ENCODE measurements around the gene SAMM50.

Gene SAMM50

DNA sequence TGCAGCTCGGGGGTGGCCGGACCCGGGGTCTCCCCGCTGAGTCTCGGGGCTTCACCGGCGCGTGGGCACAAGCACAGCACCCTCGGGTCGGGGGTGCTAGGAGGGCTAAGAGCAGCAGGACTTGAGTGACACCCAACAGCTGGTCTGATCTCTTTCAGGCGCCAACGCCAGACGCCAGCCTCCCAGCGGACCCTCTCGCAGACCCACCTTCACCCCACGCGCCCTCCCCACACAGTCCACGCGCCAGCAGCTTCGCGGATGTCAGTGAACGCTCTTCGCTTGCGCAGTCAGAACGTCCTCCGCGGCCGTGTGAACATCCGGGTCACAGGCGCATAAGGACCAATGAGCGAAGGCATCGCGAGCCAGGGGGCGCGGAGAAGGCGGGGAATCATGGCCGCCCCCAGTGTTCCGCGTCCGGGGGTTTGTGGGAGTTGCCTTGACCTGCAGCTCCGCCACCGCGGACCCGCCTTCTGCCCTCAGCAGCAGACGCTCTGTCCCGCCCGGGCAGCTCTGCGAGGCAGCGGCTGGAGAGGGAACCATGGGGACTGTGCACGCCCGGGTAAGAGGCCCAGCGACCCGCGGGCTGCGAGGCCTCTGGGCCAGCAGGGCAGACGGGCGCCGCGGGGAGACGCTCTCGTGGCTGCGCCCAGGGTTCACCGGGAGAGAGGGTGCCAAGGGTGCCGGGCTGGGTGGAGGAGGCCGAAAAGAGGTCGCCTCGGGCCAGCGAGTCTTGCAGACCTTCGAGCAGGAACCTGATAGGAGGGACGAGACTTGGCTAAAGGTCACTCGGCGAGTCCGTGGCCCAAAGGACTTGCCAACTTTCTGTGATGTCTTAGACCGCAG, at the start of gene SAMM50:
Gene SAMM50 (plus strand): TSS at position 403 of the 843 bp plus-strand sequence. CDS start 136 bp downstream, at position 539.
- DNase-seq = peak; percentile 93

DNA sequence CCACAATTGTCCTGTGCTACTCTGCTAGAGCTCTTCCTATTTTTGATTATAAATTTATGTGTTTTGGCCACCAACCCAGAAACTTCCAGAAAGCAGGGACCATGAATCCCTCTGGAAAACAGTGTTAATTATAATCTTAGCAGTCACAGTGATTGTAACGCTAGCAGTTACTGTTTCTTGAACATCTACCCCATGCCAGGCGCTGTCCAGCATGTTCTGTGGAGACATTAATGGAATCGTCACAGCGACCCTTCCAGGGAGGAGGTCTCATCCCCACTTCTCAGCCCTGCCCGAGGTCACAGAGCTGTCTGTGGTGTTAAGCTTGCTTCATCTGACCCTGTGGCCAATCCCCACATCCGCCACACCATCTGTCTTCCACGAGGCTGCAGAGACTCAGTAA, 49.6 kb upstream of the SAMM50 start:
- no peak for DNase-seq

DNA sequence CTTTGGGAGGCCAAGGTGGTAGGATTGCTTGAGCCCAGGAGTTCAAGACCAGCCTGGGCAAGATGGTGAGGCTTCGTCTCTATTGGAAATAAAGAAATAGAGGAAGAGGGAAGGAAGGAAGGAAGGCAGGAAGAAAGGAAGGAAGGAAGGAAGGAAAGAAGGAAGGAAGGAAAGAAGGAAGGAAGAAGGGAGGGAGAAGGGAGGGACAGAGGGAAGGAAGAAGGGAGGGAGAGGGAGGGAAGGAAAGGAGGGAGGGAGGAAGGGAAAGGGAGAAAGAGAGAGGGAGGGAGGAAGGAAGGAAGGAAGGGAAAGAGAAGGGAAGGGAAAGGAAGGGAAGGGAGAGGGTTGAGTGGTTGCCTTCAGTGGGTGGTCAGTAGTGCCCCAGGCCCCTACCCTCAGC, 45.5 kb upstream of the SAMM50 start:
- DNase-seq = no peak

DNA sequence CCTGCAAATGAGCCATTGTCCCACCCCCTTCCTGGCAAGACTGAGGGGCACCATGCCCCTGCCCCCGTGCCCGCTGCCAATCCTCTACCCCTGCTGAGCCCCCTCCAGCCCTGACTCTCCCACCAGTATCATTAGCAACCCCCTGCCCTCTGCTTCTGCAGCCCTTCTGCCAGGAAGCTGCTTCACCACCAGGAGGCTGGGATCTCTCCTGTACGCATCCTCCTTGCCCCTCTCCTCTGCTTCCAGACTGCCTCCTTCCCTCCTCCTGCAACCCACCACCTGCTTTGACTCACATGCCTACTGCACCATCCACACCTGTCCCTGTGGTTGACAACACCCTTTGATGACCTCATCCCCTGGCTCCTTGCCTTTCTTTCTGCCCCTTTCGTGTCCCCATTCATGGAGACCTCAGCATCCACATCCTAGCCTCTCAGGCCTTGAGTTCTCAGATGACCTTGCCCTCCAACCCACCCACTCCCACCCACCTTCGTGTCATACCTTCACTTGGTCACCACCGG, 45.0 kb upstream of the SAMM50 start:
- DNase-seq = no peak

DNA sequence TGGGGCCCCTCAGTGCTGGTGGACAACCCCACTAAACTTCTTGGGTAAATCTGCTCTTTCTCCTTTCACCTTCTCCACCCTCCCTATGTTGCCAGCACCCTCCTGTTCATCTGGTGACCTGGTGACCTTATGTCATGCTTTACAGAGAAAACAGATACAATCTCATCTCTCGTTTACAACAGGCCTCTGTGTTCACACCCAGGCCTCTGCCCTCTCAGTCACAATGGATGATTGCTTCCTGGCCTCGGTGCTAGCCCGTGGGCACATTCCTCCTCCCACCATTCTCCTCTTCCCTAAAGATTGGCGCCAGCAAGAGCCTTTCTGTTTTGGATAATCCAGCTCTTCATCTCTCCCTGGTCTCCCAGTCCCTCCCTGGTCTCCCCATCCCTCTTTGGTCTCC, 43.9 kb upstream of the SAMM50 start:
- DNase-seq = no peak

DNA sequence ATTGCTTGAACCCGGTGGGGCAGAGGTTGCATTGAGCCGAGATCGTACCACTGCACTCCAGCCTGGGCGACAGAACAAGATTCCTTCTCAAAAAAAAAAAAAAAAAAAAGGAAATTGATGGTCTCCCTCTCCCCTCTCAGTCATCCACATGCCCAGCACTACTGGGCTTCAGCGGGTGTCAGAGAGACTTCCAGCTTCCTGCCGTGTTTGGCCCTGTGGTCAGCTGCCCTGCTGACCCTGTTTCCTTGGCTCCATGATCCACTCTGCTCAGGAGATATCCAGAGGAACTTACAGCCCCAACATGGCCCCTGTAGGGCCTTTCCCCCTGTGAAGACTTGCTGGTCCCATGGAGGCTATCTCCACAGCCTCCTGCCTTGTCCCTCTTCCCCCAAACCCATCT, 37.7 kb upstream of the SAMM50 start:
- DNase-seq = no peak

DNA sequence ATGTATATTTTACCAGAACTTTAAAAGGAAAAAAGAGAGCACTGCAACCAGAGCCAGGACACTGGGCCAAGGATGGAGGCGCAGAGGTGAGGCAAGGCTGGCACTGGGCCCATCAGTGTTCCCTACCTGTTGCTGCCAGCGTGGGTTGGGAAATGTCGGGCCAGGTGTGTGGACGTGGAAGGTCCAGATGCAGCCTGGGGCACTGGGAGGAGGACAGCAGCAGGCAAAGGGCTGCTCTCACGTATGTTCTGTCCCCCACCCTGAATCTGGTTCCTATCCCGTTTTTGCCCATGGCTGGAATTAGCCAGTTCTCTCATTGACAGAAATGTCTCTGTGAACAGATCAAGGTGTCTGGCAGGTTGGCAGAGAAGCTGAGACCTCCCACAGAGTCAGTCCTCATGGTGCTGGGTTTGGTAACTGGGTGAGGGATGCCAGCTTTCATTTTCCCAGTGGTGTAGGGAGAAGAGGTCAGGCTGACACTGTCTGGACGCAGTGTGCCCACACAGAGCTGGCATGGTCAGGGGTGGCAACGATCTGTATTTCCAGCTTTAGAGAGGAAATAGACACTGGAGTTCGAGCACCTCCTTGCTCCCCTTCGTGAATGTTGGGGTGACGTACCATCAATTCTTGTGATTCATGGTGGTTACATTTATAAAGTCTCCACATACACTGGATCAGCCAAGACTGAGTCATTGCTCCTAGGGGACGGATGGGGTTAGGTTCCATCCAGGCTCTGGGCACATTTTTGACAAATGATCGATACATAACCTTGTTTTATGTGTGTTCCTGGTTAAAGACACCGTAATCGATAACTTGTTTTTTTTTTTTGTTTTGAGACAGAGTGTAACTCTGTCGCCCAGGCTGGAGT, 35.9 kb upstream of the SAMM50 start:
- DNase-seq = no peak

DNA sequence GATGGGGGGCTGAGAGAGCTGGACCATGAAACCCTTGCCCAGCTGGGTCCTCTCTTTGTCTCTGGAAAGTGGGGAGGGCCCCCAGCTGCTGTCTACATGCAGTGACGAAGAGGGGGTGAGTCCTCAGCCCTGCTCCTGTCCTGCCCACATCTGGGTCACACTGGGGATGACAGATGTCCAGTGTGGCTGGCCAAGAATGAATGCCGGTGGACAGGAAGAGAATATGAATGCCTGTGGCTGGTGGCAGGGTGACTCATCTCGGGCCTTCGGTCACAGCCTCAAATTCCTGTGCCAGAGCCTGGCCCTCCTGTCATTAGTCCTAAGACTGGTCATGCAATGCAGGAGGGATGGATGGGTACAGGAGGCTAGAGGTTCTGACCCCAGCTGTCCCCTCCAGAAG, 33.9 kb upstream of the SAMM50 start:
- DNase-seq = no peak

DNA sequence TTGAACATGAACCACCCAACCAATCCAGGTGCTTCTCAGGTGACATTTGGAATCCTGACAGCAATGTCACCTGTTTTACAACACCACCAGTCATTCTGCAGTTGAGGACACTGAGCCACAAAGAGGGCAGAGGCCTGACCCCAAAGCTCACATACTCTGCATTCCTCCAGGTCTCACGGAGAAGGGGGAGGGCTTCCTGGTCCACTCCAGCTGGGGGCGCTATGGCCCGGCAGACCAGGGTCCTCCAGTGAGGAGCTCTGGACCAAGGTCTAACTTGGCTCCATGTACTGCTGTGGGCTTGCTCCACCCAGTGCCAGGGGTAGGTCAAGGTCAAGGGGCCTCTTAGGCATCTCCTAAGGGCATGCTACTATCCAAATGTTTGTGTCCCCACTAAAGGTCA, 33.1 kb upstream of the SAMM50 start:
- DNase-seq = no peak

DNA sequence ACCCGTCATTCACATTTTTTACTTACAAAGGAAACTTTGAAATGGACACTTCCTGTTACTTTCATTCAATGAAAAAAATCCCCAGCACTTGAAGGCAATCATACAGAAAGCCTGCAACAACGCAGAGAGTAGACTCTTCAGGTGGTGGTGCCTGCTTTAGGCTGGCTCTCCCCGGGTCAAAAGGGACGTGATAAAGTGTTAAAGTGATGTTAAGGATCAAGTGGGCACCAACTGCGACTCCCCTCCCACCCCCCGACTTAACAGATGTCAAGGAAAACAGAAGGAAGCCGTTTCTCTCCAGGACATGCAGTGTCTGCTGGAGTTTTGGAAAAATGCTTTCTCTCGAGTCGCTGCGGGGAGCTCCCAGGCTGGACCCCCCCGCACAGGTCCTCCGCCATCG, 32.1 kb upstream of the SAMM50 start:
- DNase-seq = no peak

DNA sequence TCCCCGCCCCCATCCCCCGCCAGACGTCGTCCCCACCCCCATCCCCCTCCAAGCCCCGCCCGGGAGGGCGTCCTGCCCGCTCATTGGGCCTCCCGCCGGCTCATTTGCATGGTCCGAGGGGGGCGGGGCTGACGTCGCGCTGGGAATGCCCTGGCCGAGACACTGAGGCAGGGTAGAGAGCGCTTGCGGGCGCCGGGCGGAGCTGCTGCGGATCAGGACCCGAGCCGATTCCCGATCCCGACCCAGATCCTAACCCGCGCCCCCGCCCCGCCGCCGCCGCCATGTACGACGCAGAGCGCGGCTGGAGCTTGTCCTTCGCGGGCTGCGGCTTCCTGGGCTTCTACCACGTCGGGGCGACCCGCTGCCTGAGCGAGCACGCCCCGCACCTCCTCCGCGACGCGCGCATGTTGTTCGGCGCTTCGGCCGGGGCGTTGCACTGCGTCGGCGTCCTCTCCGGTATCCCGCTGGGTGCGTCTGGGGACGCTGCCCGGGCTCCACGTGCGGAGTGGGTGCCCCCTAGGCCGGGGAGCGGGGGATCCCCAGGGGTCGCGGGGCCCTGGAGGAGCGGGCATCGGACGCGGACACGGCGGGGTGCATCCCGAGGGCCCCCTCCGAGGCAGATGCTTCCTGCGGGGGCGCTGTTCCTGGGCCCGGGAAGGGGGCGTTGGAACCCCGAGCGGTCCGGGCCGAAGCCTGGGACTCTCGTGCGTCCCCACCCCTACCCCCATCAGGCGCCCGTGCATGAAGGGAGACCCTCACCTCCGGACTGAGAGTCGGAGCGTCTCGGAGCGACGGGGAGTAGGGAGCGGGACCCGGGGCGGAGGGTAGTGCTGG, 31.4 kb upstream of the SAMM50 start, which contains the start of gene PNPLA3:
Gene PNPLA3 (plus strand): TSS at position 175 of the 834 bp plus-strand sequence. CDS start 107 bp downstream, at position 282.
- peak; percentile 78 for DNase-seq

DNA sequence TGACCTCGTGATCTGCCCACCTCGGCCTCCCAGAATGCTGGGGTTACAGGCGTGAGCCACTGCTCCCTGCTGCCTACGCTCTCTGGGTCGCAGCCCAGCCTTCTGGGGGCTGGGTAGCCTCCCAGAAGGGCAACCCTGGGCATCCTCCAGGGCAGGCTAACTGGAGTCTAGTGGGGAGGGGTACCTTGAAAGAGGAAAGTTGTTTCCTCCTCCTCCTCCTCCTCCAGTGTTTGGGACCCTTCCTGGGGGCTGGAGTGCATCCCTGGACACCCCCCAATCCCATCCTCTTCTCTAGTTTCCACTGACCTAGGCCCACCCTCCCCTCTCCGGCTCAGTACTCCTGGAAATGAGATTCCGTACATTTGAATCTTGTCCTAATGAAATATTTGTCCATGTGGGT, 30.4 kb upstream of the SAMM50 start:
- no peak for DNase-seq

DNA sequence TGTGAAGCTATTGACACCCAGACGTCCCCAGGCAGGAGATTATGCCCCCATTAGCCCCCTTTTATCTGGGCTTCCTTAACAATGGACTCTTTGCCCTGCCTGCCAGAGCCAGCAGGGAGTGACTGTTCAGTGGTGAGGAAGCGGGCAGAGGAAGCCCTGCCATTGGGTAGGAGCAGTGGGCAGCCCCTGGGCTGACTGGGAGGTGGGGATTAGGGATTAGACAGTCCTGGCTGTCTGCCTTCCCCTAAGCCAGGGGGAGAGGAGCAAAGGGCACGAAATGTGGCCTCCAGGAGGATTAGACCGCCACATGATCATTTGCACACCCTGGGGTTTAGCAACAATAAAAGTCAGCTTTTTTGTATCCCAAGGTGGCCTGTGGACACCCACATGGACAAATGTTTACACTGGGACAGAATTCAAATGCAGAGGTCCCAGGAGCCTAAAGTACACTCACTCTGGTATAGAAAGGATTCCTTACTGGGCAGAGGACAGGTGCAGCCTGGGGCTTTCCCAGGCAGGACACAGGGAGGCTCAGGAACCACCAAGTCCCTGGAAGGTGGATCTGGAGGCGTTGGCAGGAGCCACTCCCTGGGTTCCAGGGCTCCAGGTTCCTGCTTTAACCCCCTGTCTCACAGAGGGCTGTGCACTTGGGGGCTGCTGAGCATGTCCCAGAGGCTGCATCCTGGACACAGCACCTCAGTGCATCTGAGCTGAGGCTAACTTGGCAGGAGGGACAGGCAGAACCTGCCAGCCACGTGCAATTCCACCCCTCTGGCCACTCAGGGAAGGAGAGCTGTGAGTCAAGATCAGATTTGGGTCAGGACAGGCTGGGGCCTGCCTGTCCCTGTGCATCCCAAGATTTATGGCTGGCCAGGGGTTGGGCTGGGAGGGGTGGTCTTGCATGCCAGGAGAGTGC, 29.6 kb upstream of the SAMM50 start:
- no peak for DNase-seq

DNA sequence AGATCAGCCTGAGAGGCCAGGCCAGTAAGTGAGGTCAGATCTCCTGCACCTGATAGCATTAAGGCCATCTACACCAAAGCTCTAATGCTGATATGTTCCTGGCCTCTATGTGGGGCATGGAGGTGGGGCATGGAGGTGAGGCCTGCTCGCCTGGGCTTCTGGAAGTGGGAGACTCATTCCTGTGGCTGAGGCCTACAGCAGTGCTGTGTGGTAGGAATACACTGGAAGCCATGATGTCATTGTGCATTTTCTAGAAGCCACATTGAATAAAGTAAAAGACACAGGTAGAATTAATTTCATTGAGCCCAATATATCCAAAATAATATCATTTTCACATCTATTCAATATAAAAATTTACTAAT, 28.9 kb upstream of the SAMM50 start:
- no peak for DNase-seq

DNA sequence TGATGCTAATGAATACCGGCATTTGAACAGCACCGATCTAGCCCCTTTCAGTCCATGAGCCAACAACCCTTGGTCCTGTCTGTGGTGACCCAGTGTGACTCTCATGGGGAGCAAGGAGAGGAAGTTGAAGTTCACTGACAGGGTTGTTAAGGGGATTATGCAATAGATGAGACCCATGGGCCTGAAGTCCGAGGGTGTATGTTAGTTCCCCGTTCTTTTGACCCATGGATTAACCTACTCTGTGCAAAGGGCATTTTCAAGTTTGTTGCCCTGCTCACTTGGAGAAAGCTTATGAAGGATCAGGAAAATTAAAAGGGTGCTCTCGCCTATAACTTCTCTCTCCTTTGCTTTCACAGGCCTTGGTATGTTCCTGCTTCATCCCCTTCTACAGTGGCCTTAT, 26.8 kb upstream of the SAMM50 start:
- no peak for DNase-seq

DNA sequence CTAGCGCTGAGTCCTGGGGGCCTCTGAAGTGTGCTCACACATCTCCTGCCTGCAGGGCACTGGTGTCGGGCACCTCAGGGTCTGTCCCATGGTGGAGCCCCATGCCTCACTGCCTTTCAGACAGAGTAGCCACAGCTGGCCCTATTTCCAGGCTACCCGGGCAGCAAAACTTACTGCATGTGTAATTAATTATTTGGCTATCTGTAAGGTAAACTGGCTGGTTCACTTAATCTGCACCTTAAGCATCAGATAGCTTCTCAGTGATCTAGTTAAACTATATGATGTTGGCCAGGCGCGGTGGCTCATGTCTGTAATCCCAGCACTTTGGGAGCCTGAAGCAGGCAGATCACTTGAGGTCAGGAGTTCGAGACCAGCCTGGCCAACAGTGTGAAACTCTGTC, 26.3 kb upstream of the SAMM50 start:
- DNase-seq = no peak

DNA sequence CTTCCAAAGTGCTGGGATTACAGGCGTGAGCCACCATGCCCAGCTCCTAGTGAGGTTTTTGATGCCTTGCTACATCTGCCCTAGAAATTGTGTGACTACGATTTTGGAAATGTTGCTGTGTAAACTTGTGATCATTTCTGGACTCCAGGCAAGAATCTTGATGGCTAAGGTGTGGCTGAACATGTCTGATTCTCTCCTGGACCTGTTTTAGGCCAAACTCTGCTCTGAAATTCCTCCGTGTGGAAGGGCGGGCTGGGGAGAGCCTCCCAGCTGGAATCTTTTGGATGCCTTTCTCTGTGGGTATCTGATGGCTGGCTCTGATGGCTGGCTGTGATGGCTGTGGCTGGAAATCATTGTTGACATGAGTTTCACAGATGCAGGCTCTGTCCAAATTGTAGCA, 23.5 kb upstream of the SAMM50 start:
- DNase-seq = no peak

DNA sequence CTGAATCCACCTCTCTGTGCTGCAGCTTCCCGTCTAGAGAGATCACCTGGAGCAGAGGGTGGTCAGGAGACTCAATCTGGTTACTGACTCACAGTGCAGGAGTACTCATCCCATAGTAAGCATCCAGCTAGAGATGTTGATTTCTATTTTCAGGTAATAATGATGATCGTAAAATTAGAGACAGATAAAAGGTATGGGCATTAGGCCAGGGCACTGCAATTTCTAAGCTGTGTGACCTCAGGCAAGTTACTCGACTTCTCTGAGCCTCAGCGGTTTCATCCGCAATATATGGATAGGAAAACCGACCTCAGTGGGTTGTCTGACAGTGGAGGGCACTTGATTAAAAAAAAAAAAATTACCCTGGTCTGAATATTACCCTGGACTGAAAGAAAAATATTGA, 13.8 kb upstream of the SAMM50 start:
- no peak for DNase-seq

DNA sequence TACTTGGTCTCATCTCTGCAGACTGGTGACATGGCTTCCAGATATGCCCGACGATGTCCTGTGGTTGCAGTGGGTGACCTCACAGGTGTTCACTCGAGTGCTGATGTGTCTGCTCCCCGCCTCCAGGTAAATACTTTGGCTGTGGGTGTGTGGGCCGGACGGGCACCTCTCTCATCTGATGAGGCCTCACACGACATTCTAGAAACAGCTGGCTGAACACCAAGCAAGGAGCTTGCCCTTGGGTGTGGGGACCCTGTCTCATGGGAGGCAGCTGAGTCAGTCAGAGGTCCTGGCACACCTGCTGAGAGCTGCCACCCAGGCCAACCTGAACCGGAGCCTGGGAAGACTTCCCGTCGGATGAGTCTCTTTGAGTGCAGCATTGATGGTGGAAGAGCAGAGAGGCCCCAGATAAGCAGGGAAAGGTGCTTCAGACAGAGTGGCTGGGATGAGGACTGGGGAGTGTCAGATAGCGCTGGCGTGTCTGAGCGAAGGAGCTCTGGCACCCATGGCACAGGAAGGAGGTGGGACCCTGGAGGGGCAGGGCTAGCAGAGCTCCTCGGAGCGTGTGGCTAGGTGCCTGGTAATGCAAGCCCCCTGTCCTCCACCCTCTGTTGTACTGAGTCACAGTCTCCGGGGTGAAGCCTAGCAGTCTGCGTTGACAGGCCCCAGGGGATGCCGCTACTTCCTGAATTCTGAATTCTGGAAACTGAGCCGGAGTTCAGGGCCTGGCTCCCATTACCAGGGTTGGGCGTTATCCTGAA, 10.4 kb upstream of the SAMM50 start:
- DNase-seq = no peak

DNA sequence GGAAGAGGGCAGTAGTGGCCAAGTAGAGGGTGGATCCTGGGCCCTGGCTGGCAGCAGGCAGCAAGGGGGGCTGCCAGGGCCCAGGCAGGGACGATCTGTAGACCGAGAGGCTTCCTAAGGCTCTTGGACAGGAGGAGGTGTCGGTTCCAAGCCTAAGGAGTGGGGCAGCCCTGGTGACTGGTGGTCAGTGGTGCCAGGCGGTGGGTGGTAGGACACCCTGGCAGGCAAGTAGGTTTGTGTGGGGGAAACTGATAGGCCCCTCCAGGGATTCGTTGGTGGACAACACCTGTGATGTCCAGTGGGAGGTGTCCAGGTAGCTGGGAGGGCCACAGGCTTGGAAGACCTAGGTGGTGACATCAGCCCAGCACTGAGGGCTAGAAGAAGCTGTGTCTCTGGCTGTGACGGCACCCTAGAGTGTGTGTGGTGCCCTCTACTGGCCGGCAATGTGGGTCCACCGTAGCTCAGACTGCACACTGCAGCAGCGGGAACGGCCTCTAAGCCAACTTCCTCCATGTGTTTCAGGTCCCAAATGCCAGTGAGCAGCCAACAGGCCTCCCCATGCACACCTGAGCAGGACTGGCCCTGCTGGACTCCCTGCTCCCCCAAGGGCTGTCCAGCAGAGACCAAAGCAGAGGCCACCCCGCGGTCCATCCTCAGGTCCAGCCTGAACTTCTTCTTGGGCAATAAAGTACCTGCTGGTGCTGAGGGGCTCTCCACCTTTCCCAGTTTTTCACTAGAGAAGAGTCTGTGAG, 9.4 kb upstream of the SAMM50 start:
- DNase-seq = peak; percentile 61

DNA sequence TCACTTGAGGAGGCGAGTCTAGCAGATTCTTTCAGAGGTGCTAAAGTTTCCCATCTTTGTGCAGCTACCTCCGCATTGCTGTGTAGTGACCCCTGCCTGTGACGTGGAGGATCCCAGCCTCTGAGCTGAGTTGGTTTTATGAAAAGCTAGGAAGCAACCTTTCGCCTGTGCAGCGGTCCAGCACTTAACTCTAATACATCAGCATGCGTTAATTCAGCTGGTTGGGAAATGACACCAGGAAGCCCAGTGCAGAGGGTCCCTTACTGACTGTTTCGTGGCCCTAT, 8.9 kb upstream of the SAMM50 start:
- no peak for DNase-seq
